GM13976 (cell line): ENCODE results near the gene PKN2.

Experiments used
- DNase-seq: peaks from one replicate; pipeline ENCODE4 v3.0.0; 2012; ENCODE audit warnings: low spot score
- CTCF ChIP-seq: IDR thresholded peaks from 2 replicates; pipeline ENCODE4 v1.5.1; 2012; ENCODE audit warnings: borderline replicate concordance, mild to moderate bottlenecking; ENCODE audit not compliant: insufficient read depth; ENCODE audit errors: extremely low read depth, missing control alignments, control extremely low read depth
- in situ Hi-C: fragments of 300-500 bp; cut with MboI; formaldehyde crosslinking; loops from one replicate; pipeline ENCODE4 v1.12.0; 2022; ENCODE audit warnings: low sequenced_read_pairs, mixed read lengths, inconsistent platforms; ENCODE audit not compliant: unreplicated experiment

PKN2 gene

GRCh38 chr1:88727205-88727604 lies 43.1 kb downstream of the PKN2 start:
- no peak for DNase-seq
- in situ Hi-C loops = no loop called here
- no peak for TF ChIP-seq CTCF

GRCh38 chr1:88729297-88729696 lies 45.2 kb downstream of the PKN2 start:
- in situ Hi-C loops = no loop called here
- TF ChIP-seq CTCF = no peak
- DNase-seq = no peak

GRCh38 chr1:88730132-88730675 lies 46.1 kb downstream of the PKN2 start:
- DNase-seq = no peak
- in situ Hi-C loops = no loop called here
- no peak for TF ChIP-seq CTCF

- in situ Hi-C loops = no loop called here
- TF ChIP-seq CTCF = no peak
- DNase-seq = no peak
Measured at GRCh38 chr1:88730995-88731394, 46.9 kb downstream of the PKN2 start.

- DNase-seq = no peak
- in situ Hi-C loops = no loop called here
- no peak for TF ChIP-seq CTCF
Measured at GRCh38 chr1:88731475-88732269, 47.6 kb downstream of the PKN2 start.

GRCh38 chr1:88735382-88735781 lies 51.3 kb downstream of the PKN2 start:
- in situ Hi-C loops = no loop called here
- no peak for TF ChIP-seq CTCF
- no peak for DNase-seq
